GM12878 (cell line): ENCODE data around the gene SMAD2. TPM values are rescaled to one million over a fixed set of nuclear protein-coding genes. Genes with fewer than 3 reads are reported as not detected.

Experiments used
- ATAC-seq: fragments of 200-7000 bp; cut with Tn5 transposase; 3 replicates; pipeline ENCODE4 v1.9.1; 2020; ENCODE audit warnings: mild to moderate bottlenecking, moderate library complexity
- BruUV-seq: library from RNA; stranded (reverse); fragments of 400-500 nt; replicated peaks from 2 replicates; lab custom pipeline; 2021; lab: Mats Ljungman, UMichigan
- CTCF ChIA-PET: fragments of 300-600 bp; sonication (Branson Sonifier 250); formaldehyde crosslinking; extraction: SDS; loops from one replicate; lab custom pipeline; 2021; ENCODE audit warnings: inconsistent platforms; lab: Yijun Ruan, JAX
- POLR2A ChIA-PET: fragments of 350-600 bp; formaldehyde crosslinking; extraction: SDS; loops from one replicate; lab custom pipeline; 2021; ENCODE audit warnings: inconsistent platforms; lab: Charles Lee
- RAD21 ChIA-PET: fragments of 300-600 bp; sonication (Branson Sonifier 250); formaldehyde crosslinking; loops from one replicate; lab custom pipeline; 2023; ENCODE audit warnings: antibody characterized with exemption; ENCODE audit not compliant: unreplicated experiment; lab: Charles Lee
- SMC1A ChIA-PET: fragments of 300-600 bp; sonication (Branson Sonifier 250); formaldehyde crosslinking; loops from one replicate; lab custom pipeline; 2023; ENCODE audit not compliant: unreplicated experiment, uncharacterized antibody; lab: Charles Lee
- DNase-seq: peaks from one replicate; pipeline ENCODE4 v3.0.0-alpha.2; 2011; ENCODE audit warnings: low read depth, low spot score
- FAIRE-seq: peaks from 3 replicates; lab custom pipeline; 2011; peaks lifted over from hg19 to GRCh38; lab: Jason Lieb, UNC
- H2AFZ ChIP-seq: 2 replicates; pipeline ENCODE4 v1.6.0; 2011; ENCODE audit warnings: low read depth, low read length, control low read depth; ENCODE audit not compliant: control insufficient read depth
- H3K27ac ChIP-seq: 2 replicates; pipeline ENCODE4 v1.5.1; 2011; ENCODE audit warnings: control low read depth; ENCODE audit not compliant: control insufficient read depth, insufficient read depth
- H3K27me3 ChIP-seq, 2 experiments: replicated peaks in 1 of 2; 2 replicates each; pipeline versions ENCODE4 v1.6.0 to v1.6.1; 2011; ENCODE audit warnings: low read length in 1 of 2; ENCODE audit not compliant: control insufficient read depth in 2 of 2, insufficient read depth in 2 of 2
- H3K36me3 ChIP-seq, 2 experiments: 2 replicates each; pipeline ENCODE4 v1.5.1; 2011; ENCODE audit warnings: low read length in 1 of 2; ENCODE audit not compliant: control insufficient read depth in 2 of 2, insufficient read depth in 2 of 2
- H3K4me1 ChIP-seq: 2 replicates; pipeline ENCODE4 v1.6.1; 2011; ENCODE audit warnings: mild to moderate bottlenecking, low read length, moderate library complexity, mixed read lengths; ENCODE audit not compliant: control insufficient read depth, insufficient read depth
- H3K4me2 ChIP-seq: 2 replicates; pipeline ENCODE4 v1.6.0; 2011; ENCODE audit warnings: control low read depth; ENCODE audit not compliant: control insufficient read depth, insufficient read depth
- H3K4me3 ChIP-seq: fragments of 200-600 bp; sonication (generic); 2 replicates; pipeline ENCODE4 v1.5.1; 2016
- H3K79me2 ChIP-seq: 2 replicates; pipeline ENCODE4 v1.6.0; 2011; ENCODE audit warnings: low read length; ENCODE audit not compliant: control insufficient read depth, insufficient read depth
- H3K9ac ChIP-seq: 2 replicates; pipeline ENCODE4 v1.8.0; 2011; ENCODE audit warnings: low read length, control low read depth, mixed read lengths; ENCODE audit not compliant: control insufficient read depth, insufficient read depth
- H3K9me3 ChIP-seq: replicated peaks from 3 replicates; pipeline ENCODE4 v1.5.1; 2011; ENCODE audit warnings: mild to moderate bottlenecking, low read length; ENCODE audit not compliant: control insufficient read depth, insufficient read depth
- H4K20me1 ChIP-seq: 2 replicates; pipeline ENCODE4 v1.6.0; 2011; ENCODE audit not compliant: control insufficient read depth, insufficient read depth
- BACH1 ChIP-seq: fragments of 450-650 bp; IDR thresholded peaks from 2 replicates; pipeline ENCODE4 v1.6.1; 2017; ENCODE audit warnings: mild to moderate bottlenecking, borderline replicate concordance
- BMI1 ChIP-seq: fragments of 450-650 bp; IDR thresholded peaks from 2 replicates; pipeline ENCODE4 v1.6.1; 2016; ENCODE audit warnings: mild to moderate bottlenecking, moderate library complexity, borderline replicate concordance
- EED ChIP-seq: sonication (generic); IDR thresholded peaks from 2 replicates; pipeline ENCODE4 v1.6.1; 2016; ENCODE audit warnings: antibody characterized with exemption, low read depth
- NFYB ChIP-seq: IDR thresholded peaks from 2 replicates; pipeline ENCODE4 v1.6.1; 2011; ENCODE audit warnings: low read depth, mild to moderate bottlenecking, low read length, improper control_type of control experiment, moderate library complexity; ENCODE audit not compliant: insufficient read depth
- POLR2AphosphoS2 ChIP-seq: IDR thresholded peaks from 2 replicates; pipeline ENCODE4 v1.6.1; 2011; ENCODE audit warnings: low read depth, mild to moderate bottlenecking, low read length, improper control_type of control experiment, moderate library complexity
- SREBF2 ChIP-seq: IDR thresholded peaks from 2 replicates; pipeline ENCODE4 v1.6.1; 2012; ENCODE audit warnings: mild to moderate bottlenecking, low read length
- TCF12 ChIP-seq: IDR thresholded peaks from 2 replicates; pipeline ENCODE4 v1.6.1; 2011; ENCODE audit warnings: low read depth, mild to moderate bottlenecking, low read length
- WGBS: methylation state at CpG from one replicate; pipeline ENCODE4 v1.1.6; 2016; ENCODE audit warnings: low lambda C conversion rate; ENCODE audit not compliant: insufficient replicate concordance, insufficient coverage; ENCODE audit errors: missing lambda C conversion rate; 5-methylcytosine and 5-hydroxymethylcytosine counted together
- in situ Hi-C: fragments of 300-500 bp; cut with MboI; formaldehyde crosslinking; loops from 9 replicates; pipeline ENCODE4 v1.14.3; 2018; ENCODE audit warnings: mixed read lengths
- intact Hi-C: fragments of 100-400 bp; cut with micrococcal nuclease; formaldehyde crosslinking; loops from one replicate; pipeline ENCODE4 v1.14.2; 2022; ENCODE audit not compliant: unreplicated experiment
- polyA plus RNA-seq, 11 experiments: library from polyadenylated mRNA; depleted of rRNA in 4 of 11; unstranded in 6 of 11; stranded (reverse) in 5 of 11; fragments of >200 nt; fragmentation: Nextera tagmentation in 4 of 11; fragmentation: Illumina TruSeq in 1 of 11; extraction: Ambion mirVana in 4 of 11; extraction: Trizol in 1 of 11; gene quantifications; 1 replicate in 1 of 11; 2 replicates in 10 of 11; pipeline versions ENCODE4 v1.2.1 to v1.2.3, GENCODE V29; 2011 to 2016; ENCODE audit warnings: inconsistent platforms in 2 of 11, missing spikeins in 2 of 11, low read depth in 1 of 11
- total RNA-seq, 4 experiments: library from RNA; depleted of rRNA in 3 of 4; stranded (reverse); fragments of >200 nt in 3 of 4; fragmentation: Illumina TruSeq in 1 of 4; extraction: Trizol in 1 of 4; gene quantifications; 2 replicates each; pipeline versions ENCODE4 v1.2.1 to v1.2.3, GENCODE V29; 2013 to 2021
- TF ChIP-seq, protein P1 (sequence below): fragments of 450-650 bp; IDR thresholded peaks from 2 replicates; pipeline ENCODE4 v1.6.1; 2017; ENCODE audit warnings: mild to moderate bottlenecking
- TF ChIP-seq, protein P2 (sequence below): IDR thresholded peaks from 2 replicates; pipeline ENCODE4 v1.6.1; 2011; ENCODE audit warnings: borderline replicate concordance, low read depth, mild to moderate bottlenecking, moderate library complexity, mixed read lengths, low read length; ENCODE audit not compliant: insufficient read depth; ENCODE audit errors: extremely low read length
- TF ChIP-seq, protein P3 (sequence below): fragments of 450-650 bp; conservative IDR thresholded peaks from 2 replicates; pipeline ENCODE4 v1.6.1; 2017; ENCODE audit warnings: mild to moderate bottlenecking, moderate library complexity
- TF ChIP-seq, protein P4 (sequence below): fragments of 450-650 bp; formaldehyde crosslinking; IDR thresholded peaks from 2 replicates; pipeline ENCODE4 v1.4.0; 2020; ENCODE audit warnings: mild to moderate bottlenecking, moderate library complexity

Gene SMAD2
- total and polyA plus RNA-seq, 10 of the 15 experiments (the other 5 are each of a cell fraction or from before 2014, with no cell fraction given): 28.8 to 111 (median 65.8) TPM

DNA sequence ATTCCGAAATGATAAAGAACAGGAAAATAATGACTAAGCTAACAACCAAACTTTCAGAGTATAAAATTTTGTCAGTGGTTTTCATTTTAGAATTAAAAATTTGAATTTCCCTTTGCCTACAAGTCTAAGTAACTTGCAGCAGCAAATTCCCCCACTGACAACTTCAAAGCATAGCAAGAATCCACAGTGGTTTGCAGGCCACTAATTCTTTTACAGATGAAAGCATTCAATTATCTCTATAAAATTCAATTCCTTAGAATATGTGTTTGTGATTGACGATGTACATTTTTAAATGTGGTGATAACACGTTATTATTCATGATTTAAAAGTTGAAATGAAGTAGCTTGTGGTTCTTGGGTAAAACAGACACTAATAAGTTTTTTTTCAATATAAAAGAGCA is 100.6 kb downstream of the SMAD2 start:
- CTCF ChIA-PET: no interaction called here
- intact Hi-C loops: no loop called here
- TF ChIP-seq BMI1: no peak
- TF ChIP-seq, protein P1, sequence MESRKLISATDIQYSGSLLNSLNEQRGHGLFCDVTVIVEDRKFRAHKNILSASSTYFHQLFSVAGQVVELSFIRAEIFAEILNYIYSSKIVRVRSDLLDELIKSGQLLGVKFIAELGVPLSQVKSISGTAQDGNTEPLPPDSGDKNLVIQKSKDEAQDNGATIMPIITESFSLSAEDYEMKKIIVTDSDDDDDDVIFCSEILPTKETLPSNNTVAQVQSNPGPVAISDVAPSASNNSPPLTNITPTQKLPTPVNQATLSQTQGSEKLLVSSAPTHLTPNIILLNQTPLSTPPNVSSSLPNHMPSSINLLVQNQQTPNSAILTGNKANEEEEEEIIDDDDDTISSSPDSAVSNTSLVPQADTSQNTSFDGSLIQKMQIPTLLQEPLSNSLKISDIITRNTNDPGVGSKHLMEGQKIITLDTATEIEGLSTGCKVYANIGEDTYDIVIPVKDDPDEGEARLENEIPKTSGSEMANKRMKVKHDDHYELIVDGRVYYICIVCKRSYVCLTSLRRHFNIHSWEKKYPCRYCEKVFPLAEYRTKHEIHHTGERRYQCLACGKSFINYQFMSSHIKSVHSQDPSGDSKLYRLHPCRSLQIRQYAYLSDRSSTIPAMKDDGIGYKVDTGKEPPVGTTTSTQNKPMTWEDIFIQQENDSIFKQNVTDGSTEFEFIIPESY: no peak
- TF ChIP-seq, protein P2, sequence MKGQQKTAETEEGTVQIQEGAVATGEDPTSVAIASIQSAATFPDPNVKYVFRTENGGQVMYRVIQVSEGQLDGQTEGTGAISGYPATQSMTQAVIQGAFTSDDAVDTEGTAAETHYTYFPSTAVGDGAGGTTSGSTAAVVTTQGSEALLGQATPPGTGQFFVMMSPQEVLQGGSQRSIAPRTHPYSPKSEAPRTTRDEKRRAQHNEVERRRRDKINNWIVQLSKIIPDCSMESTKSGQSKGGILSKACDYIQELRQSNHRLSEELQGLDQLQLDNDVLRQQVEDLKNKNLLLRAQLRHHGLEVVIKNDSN: no peak
- TF ChIP-seq, protein P3, sequence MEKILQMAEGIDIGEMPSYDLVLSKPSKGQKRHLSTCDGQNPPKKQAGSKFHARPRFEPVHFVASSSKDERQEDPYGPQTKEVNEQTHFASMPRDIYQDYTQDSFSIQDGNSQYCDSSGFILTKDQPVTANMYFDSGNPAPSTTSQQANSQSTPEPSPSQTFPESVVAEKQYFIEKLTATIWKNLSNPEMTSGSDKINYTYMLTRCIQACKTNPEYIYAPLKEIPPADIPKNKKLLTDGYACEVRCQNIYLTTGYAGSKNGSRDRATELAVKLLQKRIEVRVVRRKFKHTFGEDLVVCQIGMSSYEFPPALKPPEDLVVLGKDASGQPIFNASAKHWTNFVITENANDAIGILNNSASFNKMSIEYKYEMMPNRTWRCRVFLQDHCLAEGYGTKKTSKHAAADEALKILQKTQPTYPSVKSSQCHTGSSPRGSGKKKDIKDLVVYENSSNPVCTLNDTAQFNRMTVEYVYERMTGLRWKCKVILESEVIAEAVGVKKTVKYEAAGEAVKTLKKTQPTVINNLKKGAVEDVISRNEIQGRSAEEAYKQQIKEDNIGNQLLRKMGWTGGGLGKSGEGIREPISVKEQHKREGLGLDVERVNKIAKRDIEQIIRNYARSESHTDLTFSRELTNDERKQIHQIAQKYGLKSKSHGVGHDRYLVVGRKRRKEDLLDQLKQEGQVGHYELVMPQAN: no peak
- TF ChIP-seq SREBF2: no peak
- no peak for TF ChIP-seq TCF12
- TF ChIP-seq POLR2AphosphoS2: no peak
- TF ChIP-seq EED: no peak
- TF ChIP-seq NFYB: no peak
- no peak for TF ChIP-seq BACH1
- TF ChIP-seq, protein P4, sequence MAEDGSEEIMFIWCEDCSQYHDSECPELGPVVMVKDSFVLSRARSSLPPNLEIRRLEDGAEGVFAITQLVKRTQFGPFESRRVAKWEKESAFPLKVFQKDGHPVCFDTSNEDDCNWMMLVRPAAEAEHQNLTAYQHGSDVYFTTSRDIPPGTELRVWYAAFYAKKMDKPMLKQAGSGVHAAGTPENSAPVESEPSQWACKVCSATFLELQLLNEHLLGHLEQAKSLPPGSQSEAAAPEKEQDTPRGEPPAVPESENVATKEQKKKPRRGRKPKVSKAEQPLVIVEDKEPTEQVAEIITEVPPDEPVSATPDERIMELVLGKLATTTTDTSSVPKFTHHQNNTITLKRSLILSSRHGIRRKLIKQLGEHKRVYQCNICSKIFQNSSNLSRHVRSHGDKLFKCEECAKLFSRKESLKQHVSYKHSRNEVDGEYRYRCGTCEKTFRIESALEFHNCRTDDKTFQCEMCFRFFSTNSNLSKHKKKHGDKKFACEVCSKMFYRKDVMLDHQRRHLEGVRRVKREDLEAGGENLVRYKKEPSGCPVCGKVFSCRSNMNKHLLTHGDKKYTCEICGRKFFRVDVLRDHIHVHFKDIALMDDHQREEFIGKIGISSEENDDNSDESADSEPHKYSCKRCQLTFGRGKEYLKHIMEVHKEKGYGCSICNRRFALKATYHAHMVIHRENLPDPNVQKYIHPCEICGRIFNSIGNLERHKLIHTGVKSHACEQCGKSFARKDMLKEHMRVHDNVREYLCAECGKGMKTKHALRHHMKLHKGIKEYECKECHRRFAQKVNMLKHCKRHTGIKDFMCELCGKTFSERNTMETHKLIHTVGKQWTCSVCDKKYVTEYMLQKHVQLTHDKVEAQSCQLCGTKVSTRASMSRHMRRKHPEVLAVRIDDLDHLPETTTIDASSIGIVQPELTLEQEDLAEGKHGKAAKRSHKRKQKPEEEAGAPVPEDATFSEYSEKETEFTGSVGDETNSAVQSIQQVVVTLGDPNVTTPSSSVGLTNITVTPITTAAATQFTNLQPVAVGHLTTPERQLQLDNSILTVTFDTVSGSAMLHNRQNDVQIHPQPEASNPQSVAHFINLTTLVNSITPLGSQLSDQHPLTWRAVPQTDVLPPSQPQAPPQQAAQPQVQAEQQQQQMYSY (CRISPR knock-in tag): no peak

More for the DNA sequence above, 100.6 kb downstream of the SMAD2 start:
- no peak for DNase-seq
- Histone ChIP-seq H3K4me3 (no peak overlapping the region), H3K27me3 (no peaks in the 10 kb centered on the region), H3K9me3 (no peaks in the 10 kb centered on the region), H2AFZ (no peak overlapping the region), H3K4me1 (no peaks in the 10 kb centered on the region), H3K79me2 (no peaks in the 10 kb centered on the region), H3K4me2 (no peak overlapping the region), H3K9ac (no peak overlapping the region), H3K36me3 (peaks cover 0 to 3% of the 10 kb centered on the region in 2 experiments; a peak in 2 of 4 replicates), H3K27ac (no peak overlapping the region), H4K20me1 (no peaks in the 10 kb centered on the region)
- no TSS peak for BruUV-seq
- SMC1A ChIA-PET: no interaction called here
- FAIRE-seq: no peak
- POLR2A ChIA-PET: interaction anchor here (0.5 kb wide), 1 partner anchor 101 kb away, joined by 4 read pairs; no protein-coding TSS in a partner anchor
- in situ Hi-C loops: no loop called here
- WGBS: 97% methylated on average over 3 of the region's 3 CpGs
- RAD21 ChIA-PET: no interaction called here
- ATAC-seq: no peak
